Gastroesophageal sphincter (tissue), 3 donors: ENCODE measurements around the gene OTULIN.

Experiments used
- EP300 ChIP-seq: sonication (generic); formaldehyde crosslinking; IDR thresholded peaks from one replicate; pipeline ENCODE4 v1.6.1; 2017; ENCODE audit warnings: antibody characterized with exemption, mild to moderate bottlenecking
- POLR2A ChIP-seq, 2 donors: fragments of 450-650 bp; IDR thresholded peaks; one replicate each; pipeline ENCODE4 v1.6.1; 2017; ENCODE audit warnings: antibody characterized with exemption in 2 of 2, mild to moderate bottlenecking in 2 of 2, moderate library complexity in 1 of 2
- POLR2AphosphoS5 ChIP-seq: sonication (generic); formaldehyde crosslinking; IDR thresholded peaks from one replicate; pipeline ENCODE4 v1.6.1; 2017; ENCODE audit warnings: antibody characterized with exemption
- TF ChIP-seq, protein P1 (sequence below), 4 experiments: fragments of 200-600 bp in 2 of 4; fragments of 450-650 bp in 2 of 4; sonication (generic) in 1 of 4; IDR thresholded peaks; one replicate each; pipeline ENCODE4 v1.5.1; 2017 to 2019; ENCODE audit warnings: antibody characterized with exemption in 4 of 4, mild to moderate bottlenecking in 2 of 4, moderate library complexity in 2 of 4

DNA sequence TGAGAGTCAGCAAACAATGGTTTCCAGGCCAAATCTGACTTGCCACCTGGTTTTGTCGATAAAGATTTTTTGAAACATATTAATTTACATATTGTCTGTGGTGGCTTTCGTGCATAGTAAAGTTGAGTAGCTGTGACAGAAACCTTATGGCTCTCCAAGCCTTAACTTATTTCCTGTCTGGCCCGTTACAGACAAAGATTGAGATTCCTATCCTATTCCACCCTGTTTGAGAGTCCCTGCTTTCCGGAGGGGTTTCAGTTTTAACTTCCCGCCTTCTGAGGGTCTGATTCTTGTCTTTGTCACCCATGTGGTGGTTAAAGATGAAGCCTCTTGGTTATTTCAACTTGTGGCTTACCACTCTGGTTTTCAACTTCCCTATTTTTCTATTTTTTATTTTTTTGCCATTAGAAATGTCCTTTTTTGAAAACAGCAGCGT is 11.4 kb downstream of the OTULIN start:
- TF ChIP-seq, protein P1, sequence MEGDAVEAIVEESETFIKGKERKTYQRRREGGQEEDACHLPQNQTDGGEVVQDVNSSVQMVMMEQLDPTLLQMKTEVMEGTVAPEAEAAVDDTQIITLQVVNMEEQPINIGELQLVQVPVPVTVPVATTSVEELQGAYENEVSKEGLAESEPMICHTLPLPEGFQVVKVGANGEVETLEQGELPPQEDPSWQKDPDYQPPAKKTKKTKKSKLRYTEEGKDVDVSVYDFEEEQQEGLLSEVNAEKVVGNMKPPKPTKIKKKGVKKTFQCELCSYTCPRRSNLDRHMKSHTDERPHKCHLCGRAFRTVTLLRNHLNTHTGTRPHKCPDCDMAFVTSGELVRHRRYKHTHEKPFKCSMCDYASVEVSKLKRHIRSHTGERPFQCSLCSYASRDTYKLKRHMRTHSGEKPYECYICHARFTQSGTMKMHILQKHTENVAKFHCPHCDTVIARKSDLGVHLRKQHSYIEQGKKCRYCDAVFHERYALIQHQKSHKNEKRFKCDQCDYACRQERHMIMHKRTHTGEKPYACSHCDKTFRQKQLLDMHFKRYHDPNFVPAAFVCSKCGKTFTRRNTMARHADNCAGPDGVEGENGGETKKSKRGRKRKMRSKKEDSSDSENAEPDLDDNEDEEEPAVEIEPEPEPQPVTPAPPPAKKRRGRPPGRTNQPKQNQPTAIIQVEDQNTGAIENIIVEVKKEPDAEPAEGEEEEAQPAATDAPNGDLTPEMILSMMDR (IDR thresholded peaks at IDR 0.05) = no peak
- TF ChIP-seq POLR2A (IDR thresholded peaks at IDR 0.05) = no peak
- no peak for TF ChIP-seq EP300
- no peak for TF ChIP-seq POLR2AphosphoS5
